K562 (cell line): ENCODE data around the gene HTR6. TPM values are rescaled to one million over a fixed set of nuclear protein-coding genes. Genes with fewer than 3 reads are reported as not detected.

Source experiments
- CC2D1A ChIP-seq: fragments of 450-650 bp; IDR thresholded peaks from 2 replicates; pipeline ENCODE4 v1.6.1; 2017; ENCODE audit warnings: mild to moderate bottlenecking
- CTCF ChIP-seq, 3 experiments: IDR thresholded peaks in 2 of 3; conservative IDR thresholded peaks in 1 of 3; 2 replicates each; pipeline ENCODE4 v1.5.1; 2011 to 2012; ENCODE audit warnings: low read length in 3 of 3, mild to moderate bottlenecking in 3 of 3, control low read depth in 2 of 3, improper control_type of control experiment in 1 of 3, inconsistent platforms in 1 of 3, low read depth in 1 of 3, mixed read lengths in 1 of 3, moderate library complexity in 1 of 3; ENCODE audit not compliant: insufficient read depth in 2 of 3
- ETS2 ChIP-seq: IDR thresholded peaks from 2 replicates; pipeline ENCODE4 v1.6.1; 2016; ENCODE audit warnings: borderline replicate concordance, missing genetic modification characterization, mild to moderate bottlenecking, moderate library complexity, missing compliant biosample characterization; ENCODE audit not compliant: poor library complexity, severe bottlenecking
- ETV5 ChIP-seq: sonication (generic); formaldehyde crosslinking; IDR thresholded peaks from 2 replicates; pipeline ENCODE4 v1.4.0; 2020; ENCODE audit warnings: low read depth, mild to moderate bottlenecking, missing genetic modification reagents
- L3MBTL2 ChIP-seq: fragments of 450-650 bp; IDR thresholded peaks from 2 replicates; pipeline ENCODE4 v1.6.1; 2016; ENCODE audit warnings: mild to moderate bottlenecking, moderate library complexity
- MTA3 ChIP-seq: fragments of 450-650 bp; formaldehyde crosslinking; IDR thresholded peaks from 2 replicates; pipeline ENCODE4 v1.6.1; 2017; ENCODE audit warnings: mild to moderate bottlenecking, borderline replicate concordance
- NR4A1 ChIP-seq, 2 experiments: fragments of 250-450 bp in 1 of 2; fragments of 450-650 bp in 1 of 2; sonication (Bioruptor Pico) in 1 of 2; IDR thresholded peaks; 2 replicates each; pipeline versions ENCODE4 v1.4.0 to v1.6.1; 2016 to 2020; ENCODE audit warnings: mild to moderate bottlenecking in 2 of 2, missing compliant biosample characterization in 1 of 2, missing genetic modification characterization in 1 of 2, moderate library complexity in 1 of 2
- RB1 ChIP-seq: fragments of 450-650 bp; IDR thresholded peaks from 2 replicates; pipeline ENCODE4 v1.6.1; 2017; ENCODE audit warnings: low read depth, mild to moderate bottlenecking
- RERE ChIP-seq: sonication (generic); formaldehyde crosslinking; IDR thresholded peaks from 2 replicates; pipeline ENCODE4 v1.8.0; 2023; ENCODE audit warnings: missing genetic modification reagents, mild to moderate bottlenecking, borderline replicate concordance
- SRF ChIP-seq, 2 experiments: fragments of 250-450, 450-650 bp in 1 of 2; sonication (Bioruptor Pico) in 1 of 2; sonication (generic) in 1 of 2; formaldehyde crosslinking; IDR thresholded peaks; 2 replicates each; pipeline versions ENCODE4 v1.5.0 to v1.5.1; 2020 to 2022; ENCODE audit warnings: mild to moderate bottlenecking in 1 of 2, missing genetic modification reagents in 1 of 2
- TFAP4 ChIP-seq: sonication (generic); formaldehyde crosslinking; IDR thresholded peaks from 2 replicates; pipeline ENCODE4 v1.8.0; 2022; ENCODE audit warnings: missing genetic modification reagents, mild to moderate bottlenecking, moderate library complexity, borderline replicate concordance
- ZNF444 ChIP-seq: fragments of 250-450 bp; sonication (Bioruptor Pico); IDR thresholded peaks from 2 replicates; pipeline ENCODE4 v1.4.0; 2020; ENCODE audit warnings: mild to moderate bottlenecking, moderate library complexity
- ZNF518B ChIP-seq: fragments of 250-450 bp; sonication (Bioruptor Pico); IDR thresholded peaks from 2 replicates; pipeline ENCODE4 v1.5.0; 2021; ENCODE audit warnings: mild to moderate bottlenecking, moderate library complexity
- ZNF695 ChIP-seq: fragments of 450-650 bp; formaldehyde crosslinking; IDR thresholded peaks from 2 replicates; pipeline ENCODE4 v1.4.0; 2020; ENCODE audit warnings: mild to moderate bottlenecking, moderate library complexity
- polyA plus RNA-seq, 8 experiments: library from polyadenylated mRNA; depleted of rRNA in 4 of 8; stranded (reverse) in 5 of 8; unstranded in 3 of 8; fragments of >200 nt; fragmentation: Nextera tagmentation in 2 of 8; fragmentation: Illumina TruSeq in 1 of 8; extraction: Ambion mirVana in 2 of 8; extraction: Trizol in 1 of 8; gene quantifications; 2 replicates each; pipeline versions ENCODE4 v1.2.1 to v1.2.3, GENCODE V29; 2011 to 2014; ENCODE audit warnings: inconsistent platforms in 1 of 8, missing spikeins in 1 of 8
- total RNA-seq, 7 experiments: library from RNA; depleted of rRNA in 6 of 7; stranded (reverse); fragments of >200 nt in 6 of 7; fragmentation: Illumina TruSeq in 2 of 7; extraction: Trizol in 2 of 7; gene quantifications; 2 replicates each; pipeline versions ENCODE4 v1.2.1 to v1.2.3, GENCODE V29; 2011 to 2021; ENCODE audit warnings: low replicate concordance in 1 of 7

The HTR6 gene
- total and polyA plus RNA-seq, 9 of the 15 experiments (the other 6 are each of a cell fraction or from before 2014, with no cell fraction given), result not detected

- TF ChIP-seq ZNF518B, result no peak
- peak; percentile 77; the same call in 1 of the 2 replicates for TF ChIP-seq RB1
- TF ChIP-seq CTCF (IDR thresholded peaks at IDR 0.05 in 2 of 3, conservative IDR thresholded peaks at IDR 0.05 in 1 of 3; ENCODE audit: insufficient read depth in 2 of 3, low read depth in 1 of 3, low read length in 3 of 3), result peak; percentile 93 to 97 (median 93)
- TF ChIP-seq CC2D1A, result 0 out of 2 replicates have a peak, but pooled peaks have one; percentile 68
- peak; percentile 66 for TF ChIP-seq L3MBTL2
- 0 out of 2 replicates have a peak, but pooled peaks have one; percentile 28 for TF ChIP-seq ZNF695 (CRISPR knock-in tag)
- no peak for TF ChIP-seq NR4A1 (CRISPR knock-in tag; IDR thresholded peaks at IDR 0.05)
- TF ChIP-seq NR4A1 (tag; IDR thresholded peaks at IDR 0.05), result 0 out of 2 replicates have a peak, but pooled peaks have one; percentile 25
- no peak for TF ChIP-seq MTA3
- TF ChIP-seq SRF (CRISPR knock-in tag; IDR thresholded peaks at IDR 0.05), result no peak
- TF ChIP-seq ETV5 (CRISPR knock-in tag), result 0 out of 2 replicates have a peak, but pooled peaks have one; percentile 36
- no peak for TF ChIP-seq ZNF444 (CRISPR knock-in tag)
- TF ChIP-seq RERE (CRISPR knock-in tag), result no peak
- TF ChIP-seq ETS2, result no peak
- peak; percentile 92 for TF ChIP-seq TFAP4 (CRISPR knock-in tag)
These were observed 13.4 kb upstream of the HTR6 start (continued) for GRCh38 chr1:19651141-19651737.
